Caco-2 (cell line): Measurements from ENCODE around the gene HSPB6. TPM values are rescaled to one million over a fixed set of nuclear protein-coding genes. Genes with fewer than 3 reads are reported as not detected.

Experiments used
- BruUV-seq: library from RNA; stranded (reverse); fragments of 400-500 nt; replicated peaks from 2 replicates; lab custom pipeline; 2021; lab: Mats Ljungman, UMichigan
- CTCF ChIA-PET: fragments of 300-600 bp; sonication (Branson Sonifier 250); formaldehyde crosslinking; loops from one replicate; lab custom pipeline; 2022; ENCODE audit warnings: antibody characterized with exemption; lab: Charles Lee
- POLR2A ChIA-PET: fragments of 300-600 bp; sonication (Branson Sonifier 250); formaldehyde crosslinking; loops from one replicate; lab custom pipeline; 2022; ENCODE audit warnings: antibody characterized with exemption; lab: Charles Lee
- DNase-seq, 2 experiments: peaks; one replicate each; pipeline versions ENCODE4 v3.0.0 to v3.0.0-alpha.2; 2020 to 2022
- H3K27me3 ChIP-seq: replicated peaks from 2 replicates; pipeline ENCODE4 v1.6.0; 2011; ENCODE audit warnings: low read length; ENCODE audit not compliant: control insufficient read depth, insufficient read depth
- H3K36me3 ChIP-seq: 2 replicates; pipeline ENCODE4 v1.5.1; 2011; ENCODE audit warnings: low read length; ENCODE audit not compliant: control insufficient read depth, insufficient read depth
- H3K4me1 ChIP-seq: fragments of 250-450 bp; sonication (Bioruptor Pico); 2 replicates; pipeline ENCODE4 v1.5.1; 2020; ENCODE audit warnings: mild to moderate bottlenecking
- H3K4me3 ChIP-seq: 2 replicates; pipeline ENCODE4 v1.5.1; 2011; ENCODE audit warnings: low read depth, mild to moderate bottlenecking, control low read depth, low read length
- H3K9me3 ChIP-seq: fragments of 250-450 bp; sonication (Bioruptor Pico); 2 replicates; pipeline ENCODE4 v1.5.1; 2020; ENCODE audit warnings: mild to moderate bottlenecking, moderate library complexity
- H3K27ac Mint-ChIP-seq: one replicate; pipeline ENCODE4 v1.8.0; 2022; ENCODE audit warnings: mixed read lengths; ENCODE audit not compliant: unreplicated experiment
- H3K27me3 Mint-ChIP-seq: one replicate; pipeline ENCODE4 v1.8.0; 2022; ENCODE audit warnings: mixed read lengths; ENCODE audit not compliant: insufficient read depth, unreplicated experiment
- H3K36me3 Mint-ChIP-seq: one replicate; pipeline ENCODE4 v1.8.0; 2022; ENCODE audit warnings: mild to moderate bottlenecking, mixed read lengths; ENCODE audit not compliant: insufficient read depth, unreplicated experiment
- H3K4me1 Mint-ChIP-seq: one replicate; pipeline ENCODE4 v1.8.0; 2022; ENCODE audit warnings: low read depth, mixed read lengths; ENCODE audit not compliant: unreplicated experiment
- H3K4me3 Mint-ChIP-seq: one replicate; pipeline ENCODE4 v1.8.0; 2022; ENCODE audit warnings: mild to moderate bottlenecking, moderate library complexity, mixed read lengths; ENCODE audit not compliant: unreplicated experiment
- H3K9me3 Mint-ChIP-seq: one replicate; pipeline ENCODE4 v1.8.0; 2022; ENCODE audit warnings: mixed read lengths; ENCODE audit not compliant: unreplicated experiment
- CTCF ChIP-seq, 2 experiments: fragments of 200-600 bp in 1 of 2; IDR thresholded peaks; 1 replicate in 1 of 2; 2 replicates in 1 of 2; pipeline versions ENCODE4 v1.5.1 to v1.8.0; 2011 to 2022; ENCODE audit warnings: antibody characterized with exemption in 1 of 2, control low read depth in 1 of 2, inconsistent platforms in 1 of 2, low read depth in 1 of 2, low read length in 1 of 2, mild to moderate bottlenecking in 1 of 2, moderate library complexity in 1 of 2; ENCODE audit not compliant: insufficient read depth in 1 of 2, severe bottlenecking in 1 of 2, unreplicated experiment in 1 of 2
- intact Hi-C: fragments of 100-400 bp; cut with micrococcal nuclease; formaldehyde crosslinking; loops from one replicate; pipeline ENCODE4 v1.10.0; 2022; ENCODE audit not compliant: unreplicated experiment
- total RNA-seq: library from RNA; stranded (reverse); gene quantifications from 2 replicates; pipeline ENCODE4 v1.2.3, GENCODE V29; 2022

Gene HSPB6
- total RNA-seq, 1 experiment from 2014 or later, result 0.48 TPM

DNA sequence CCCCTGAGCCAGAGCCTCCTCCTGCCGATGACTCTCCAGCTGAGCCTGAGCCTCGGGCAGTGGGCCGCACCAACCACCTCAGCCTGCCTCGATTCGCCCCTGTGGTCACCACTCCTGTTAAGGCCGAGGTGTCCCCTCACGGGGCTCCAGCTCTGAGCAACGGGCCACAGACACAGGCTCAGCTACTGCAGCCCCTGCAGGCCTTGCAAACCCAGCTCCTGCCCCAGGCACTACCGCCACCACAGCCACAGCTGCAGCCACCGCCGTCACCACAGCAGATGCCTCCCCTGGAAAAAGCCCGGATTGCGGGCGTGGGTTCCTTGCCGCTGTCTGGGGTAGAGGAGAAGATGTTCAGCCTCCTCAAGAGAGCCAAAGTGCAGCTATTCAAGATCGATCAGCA lies 35.5 kb downstream of the HSPB6 start:
- DNase-seq, result no peak
- POLR2A ChIA-PET, result no interaction called here
- Mint-ChIP-seq H3K4me1 (peaks cover 7% of the 10 kb centered on the region), H3K27me3 (no peaks in the 10 kb centered on the region), H3K9me3 (no peaks in the 10 kb centered on the region), H3K4me3 (no peak overlapping the region), H3K36me3 (peaks cover 67% of the 10 kb centered on the region), H3K27ac (no peak overlapping the region)
- H3K4me1 ChIP-seq, result no peaks in the 10 kb centered on the region
- CTCF ChIA-PET, result no interaction called here
- peaks cover 4% of the 10 kb centered on the region for H3K36me3 ChIP-seq
- intact Hi-C loops, result no loop called here
- no peaks in the 10 kb centered on the region for H3K27me3 ChIP-seq
- no peak overlapping the region for H3K4me3 ChIP-seq
- TF ChIP-seq CTCF (IDR thresholded peaks at IDR 0.05; ENCODE audit: insufficient read depth in 1 of 2, low read depth in 1 of 2, low read length in 1 of 2, severe bottlenecking in 1 of 2, unreplicated experiment in 1 of 2), result no peak
- no TSS peak for BruUV-seq
- H3K9me3 ChIP-seq, result no peaks in the 10 kb centered on the region

- Mint-ChIP-seq H3K4me1 (peaks cover 7% of the 10 kb centered on the region), H3K9me3 (no peaks in the 10 kb centered on the region), H3K27ac (no peak overlapping the region), H3K27me3 (no peaks in the 10 kb centered on the region), H3K4me3 (no peak overlapping the region), H3K36me3 (peaks cover 60% of the 10 kb centered on the region)
- Histone ChIP-seq H3K36me3 (peaks cover 4% of the 10 kb centered on the region), H3K4me1 (peaks cover 2% of the 10 kb centered on the region), H3K27me3 (no peaks in the 10 kb centered on the region), H3K4me3 (no peak overlapping the region), H3K9me3 (no peaks in the 10 kb centered on the region)
- intact Hi-C loops, result no loop called here
- DNase-seq, result no peak
- ChIA-PET POLR2A (no interaction called here), CTCF (no interaction called here)
- no TSS peak for BruUV-seq
- no peak for TF ChIP-seq CTCF (IDR thresholded peaks at IDR 0.05; ENCODE audit: insufficient read depth in 1 of 2, low read depth in 1 of 2, low read length in 1 of 2, severe bottlenecking in 1 of 2, unreplicated experiment in 1 of 2)
These were observed 36.2 kb downstream of the HSPB6 start for GRCh38 chr19:35720648-35721047.

GRCh38 chr19:35720163-35720524 lies 36.7 kb downstream of the HSPB6 start:
- peaks cover 8% of the 10 kb centered on the region for H3K4me1 Mint-ChIP-seq
- POLR2A ChIA-PET, result no interaction called here
- no peak overlapping the region for H3K4me3 Mint-ChIP-seq
- no peaks in the 10 kb centered on the region for H3K9me3 Mint-ChIP-seq
- no TSS peak for BruUV-seq
- no peaks in the 10 kb centered on the region for H3K27me3 ChIP-seq
- H3K4me1 ChIP-seq, result peaks cover 7% of the 10 kb centered on the region
- CTCF ChIA-PET, result no interaction called here
- TF ChIP-seq CTCF (IDR thresholded peaks at IDR 0.05; ENCODE audit: insufficient read depth in 1 of 2, low read depth in 1 of 2, low read length in 1 of 2, severe bottlenecking in 1 of 2, unreplicated experiment in 1 of 2), result no peak
- no peaks in the 10 kb centered on the region for H3K9me3 ChIP-seq
- H3K36me3 Mint-ChIP-seq, result peaks cover 55% of the 10 kb centered on the region
- no peak overlapping the region for H3K27ac Mint-ChIP-seq
- H3K36me3 ChIP-seq, result peaks cover 4% of the 10 kb centered on the region
- no peak for DNase-seq
- intact Hi-C loops, result no loop called here
- H3K4me3 ChIP-seq, result no peak overlapping the region
- H3K27me3 Mint-ChIP-seq, result no peaks in the 10 kb centered on the region
